GM19467 (cell line): ENCODE results near the gene ILK.
A peak's percentile ranks its signal among the peaks of the same experiment; 100 is the strongest.

ENCODE experiments used
- ATAC-seq: cut with Tn5 transposase; IDR thresholded peaks from one replicate; pipeline ENCODE4 v1.9.1; 2021; ENCODE audit warnings: mild to moderate bottlenecking, moderate library complexity; ENCODE audit not compliant: unreplicated experiment

Gene ILK

DNA sequence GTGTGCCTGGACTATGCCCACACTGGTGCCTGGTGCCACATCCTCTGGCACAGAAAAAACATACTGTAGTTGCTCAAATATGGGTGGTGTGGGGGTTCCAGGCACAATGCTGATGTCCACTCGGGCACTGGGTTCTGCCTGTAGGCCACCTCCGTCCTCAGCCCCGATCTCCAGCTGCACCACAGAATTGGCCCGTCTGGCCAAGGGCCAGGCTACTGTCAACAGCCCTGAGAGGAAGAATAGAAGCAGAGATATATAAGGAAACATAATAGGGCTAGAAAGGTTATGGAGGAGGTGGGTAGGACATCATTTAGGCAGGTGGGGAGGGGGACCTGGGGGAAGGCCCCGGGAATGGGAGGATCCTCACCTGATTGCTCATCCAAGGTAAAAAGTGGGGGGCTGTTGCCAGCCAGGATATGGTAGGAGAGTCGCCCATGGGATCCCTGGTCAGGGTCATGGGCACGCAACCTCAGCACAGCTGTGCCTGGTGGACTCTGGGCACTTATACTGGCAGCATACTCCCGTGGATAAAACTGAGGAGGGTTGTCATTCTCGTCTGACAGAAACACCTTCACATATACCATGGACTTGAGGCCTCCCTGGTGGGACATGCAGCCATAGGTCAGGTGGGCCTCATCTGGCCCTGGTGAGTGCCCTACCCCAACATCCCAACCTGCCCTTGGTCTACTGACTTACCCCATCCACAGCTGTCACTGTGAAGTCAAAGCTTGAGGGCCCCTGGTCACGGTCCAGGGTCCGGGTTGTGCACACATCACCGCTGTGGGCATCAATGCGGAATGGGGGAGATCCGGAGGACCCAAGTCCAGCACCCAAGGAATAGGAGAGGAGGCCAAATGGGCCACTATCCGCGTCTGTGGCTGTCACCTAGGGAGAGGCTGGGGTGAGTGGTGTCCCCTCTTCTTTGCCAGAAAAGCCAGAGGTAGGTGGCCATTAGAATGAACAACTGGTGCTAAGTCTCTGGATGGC lies 30.1 kb downstream of the ILK start:
- no peak for ATAC-seq

GRCh38 chr11:6634534-6634933 lies 31.0 kb downstream of the ILK start:
- ATAC-seq = no peak

GRCh38 chr11:6635082-6635932 lies 31.7 kb downstream of the ILK start:
- ATAC-seq = no peak

DNA sequence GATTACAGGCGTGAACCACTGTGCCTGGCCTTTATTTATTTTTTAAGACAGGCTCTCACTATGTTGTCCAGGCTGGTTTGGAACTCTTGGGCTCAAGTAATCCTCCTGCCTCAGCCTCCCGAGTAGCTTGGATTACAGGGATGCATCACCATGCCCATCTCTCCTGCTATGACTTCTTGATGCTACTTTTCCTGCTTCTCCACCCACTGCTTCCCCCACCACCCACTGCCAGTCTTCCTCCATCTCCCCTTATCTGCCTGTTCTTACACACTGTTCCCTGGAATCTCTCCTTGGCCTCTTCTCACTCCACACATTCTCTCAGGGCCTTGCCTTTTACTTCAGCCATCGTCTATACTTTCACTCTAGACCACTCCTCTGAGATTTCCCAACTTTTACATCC lies 32.9 kb downstream of the ILK start:
- ATAC-seq = no peak

GRCh38 chr11:6637871-6638270 lies 34.3 kb downstream of the ILK start:
- ATAC-seq = no peak

DNA sequence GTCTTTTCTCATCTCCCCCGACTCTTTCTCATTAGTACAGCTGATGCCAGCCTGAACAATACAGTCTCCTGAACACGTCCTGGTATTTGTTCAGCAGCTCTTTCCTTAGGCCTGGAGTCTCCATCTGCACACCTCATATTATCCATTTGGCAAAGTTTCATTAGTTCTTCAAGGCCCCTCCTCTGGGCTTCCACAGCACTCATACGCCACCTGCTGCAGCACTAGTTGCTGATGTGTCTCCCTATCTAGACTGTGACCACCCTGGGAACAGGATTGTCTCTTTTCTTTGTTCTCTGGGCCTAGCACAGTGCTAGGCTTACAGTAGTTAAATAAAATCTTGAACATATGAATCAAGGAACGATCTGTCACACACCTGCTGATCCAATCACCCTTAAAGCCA lies 34.9 kb downstream of the ILK start:
- ATAC-seq = no peak

DNA sequence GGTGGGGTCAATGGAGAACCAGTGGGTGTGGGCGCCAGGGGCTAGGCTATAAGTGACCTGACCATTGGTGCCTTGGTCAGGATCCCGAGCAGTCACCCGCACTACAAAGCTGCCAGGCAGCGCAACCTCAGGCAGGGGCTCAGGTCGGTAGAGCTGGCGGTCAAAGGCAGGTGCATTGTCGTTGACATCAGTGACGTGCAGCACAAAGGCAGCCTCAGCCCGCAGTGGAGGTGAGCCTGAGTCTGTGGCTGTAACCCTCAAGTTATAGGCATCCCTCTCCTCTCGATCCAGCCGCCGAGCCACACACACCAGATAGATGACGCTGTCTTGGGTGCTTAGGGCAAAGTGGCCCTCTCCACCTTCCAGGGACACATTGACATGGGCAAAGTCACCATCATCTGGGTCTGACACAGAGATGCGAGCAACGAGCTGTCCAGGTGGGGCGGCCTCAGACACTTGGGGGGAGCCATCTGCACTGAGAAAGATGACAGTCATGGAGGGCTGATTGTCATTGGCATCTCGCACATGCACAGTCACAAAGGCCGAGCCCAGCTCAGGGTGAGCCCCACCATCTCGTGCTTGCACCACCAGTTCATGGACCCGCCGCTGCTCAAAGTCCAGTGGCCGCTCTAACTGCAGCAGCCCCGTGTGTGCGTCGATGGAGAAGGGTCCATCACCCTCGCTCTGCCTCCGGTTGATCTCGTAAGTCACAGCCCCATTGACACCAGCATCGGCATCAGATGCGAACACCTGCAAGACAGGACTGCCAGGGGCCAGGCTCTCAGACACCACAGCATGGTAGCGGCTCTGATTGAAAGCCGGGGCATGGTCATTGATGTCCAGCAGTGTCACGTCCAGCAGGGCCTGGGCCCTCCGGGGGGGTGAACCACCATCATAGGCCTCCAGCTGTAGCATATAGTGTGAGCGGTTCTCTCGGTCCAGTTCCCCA lies 36.7 kb downstream of the ILK start:
- ATAC-seq = no peak

GRCh38 chr11:6640985-6641701 lies 37.6 kb downstream of the ILK start:
- ATAC-seq = no peak

GRCh38 chr11:6642957-6643356 lies 39.4 kb downstream of the ILK start:
- ATAC-seq = no peak

DNA sequence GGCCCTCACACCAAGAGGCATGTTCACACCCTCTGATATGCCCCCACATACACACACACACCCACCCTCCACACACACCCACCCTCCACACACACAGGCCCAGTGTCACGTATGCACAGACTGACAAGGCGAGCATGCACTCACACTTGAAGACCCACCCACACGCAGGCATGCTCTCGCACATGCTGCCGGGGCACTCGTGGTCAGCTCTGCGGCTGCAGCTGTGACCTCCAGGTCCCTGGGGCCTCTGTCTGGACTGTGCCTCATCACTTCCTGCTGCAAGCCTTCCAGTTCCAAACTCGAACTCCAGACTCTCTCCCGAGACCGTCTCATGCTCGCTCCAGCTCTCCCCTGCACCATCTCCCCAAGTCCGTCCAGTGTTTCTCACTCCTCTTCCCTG lies 42.5 kb downstream of the ILK start:
- ATAC-seq = no peak

GRCh38 chr11:6646576-6646917 lies 43.0 kb downstream of the ILK start:
- ATAC-seq = no peak

- peak; percentile 90 for ATAC-seq
These were observed 43.5 kb downstream of the ILK start for GRCh38 chr11:6646918-6647679.

DNA sequence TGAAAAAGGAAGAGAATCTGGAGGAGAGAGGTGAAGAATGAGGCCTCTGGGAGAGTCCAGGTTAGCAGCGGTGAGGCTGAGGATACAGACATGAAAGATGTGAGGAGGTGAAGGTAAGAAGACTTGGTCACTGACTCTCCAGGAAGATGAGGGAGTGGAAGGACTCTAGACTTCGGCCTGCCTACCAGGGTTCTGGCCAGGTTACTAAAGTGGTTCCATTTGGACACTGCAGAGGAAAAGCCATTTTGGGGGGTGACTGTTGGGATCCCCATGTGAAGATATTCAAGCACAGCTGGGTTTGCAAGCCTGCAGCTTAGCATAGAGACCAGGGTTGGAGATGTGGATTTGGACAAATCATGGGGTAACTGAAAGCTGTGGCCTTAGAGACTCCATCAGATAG lies 44.3 kb downstream of the ILK start:
- no peak for ATAC-seq

- ATAC-seq = no peak
These were observed 44.9 kb downstream of the ILK start for GRCh38 chr11:6648501-6648900.

DNA sequence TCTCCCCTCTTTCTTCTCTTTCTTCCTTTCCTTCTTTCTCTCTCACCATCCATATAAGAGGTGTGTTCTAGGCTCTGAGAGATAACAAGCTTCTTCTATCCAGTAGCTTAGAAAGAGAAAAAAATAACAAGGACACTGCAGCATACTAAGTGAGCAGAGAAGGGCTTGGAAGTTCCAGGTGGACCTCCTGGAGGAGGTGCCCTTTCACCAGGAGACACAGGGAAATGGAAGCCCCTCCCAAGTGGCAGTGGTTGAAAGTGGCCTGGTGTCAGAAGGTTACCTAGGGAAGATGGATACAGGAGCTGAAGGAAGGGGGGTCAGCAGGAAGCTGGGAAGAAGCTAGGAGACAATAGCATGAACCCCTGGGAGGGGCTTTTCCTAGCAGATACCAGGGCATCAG lies 46.5 kb downstream of the ILK start:
- no peak for ATAC-seq

DNA sequence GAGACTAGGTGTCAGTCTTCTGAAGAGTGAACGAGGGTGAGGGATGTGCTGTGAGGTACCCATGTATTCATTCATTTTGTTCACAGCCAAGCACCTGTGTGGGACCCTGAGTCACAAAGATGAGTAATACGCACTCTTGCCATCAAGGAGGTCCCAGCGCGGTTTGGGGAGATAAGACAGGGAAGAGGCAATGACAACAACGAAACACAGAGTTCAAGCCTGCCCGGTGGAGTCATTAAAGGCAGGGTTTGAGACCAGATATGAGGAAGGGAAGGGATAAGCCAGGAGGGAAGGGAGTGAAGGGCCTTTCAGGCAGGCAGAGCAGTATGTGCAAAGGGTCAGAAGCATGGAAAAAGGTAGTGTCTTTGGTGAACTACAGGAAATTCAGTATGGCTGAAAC lies 47.4 kb downstream of the ILK start:
- no peak for ATAC-seq

- ATAC-seq = no peak
These were observed 48.6 kb downstream of the ILK start for GRCh38 chr11:6652182-6652581.

- no peak for ATAC-seq
These were observed 49.5 kb downstream of the ILK start for GRCh38 chr11:6653097-6653496.

DNA sequence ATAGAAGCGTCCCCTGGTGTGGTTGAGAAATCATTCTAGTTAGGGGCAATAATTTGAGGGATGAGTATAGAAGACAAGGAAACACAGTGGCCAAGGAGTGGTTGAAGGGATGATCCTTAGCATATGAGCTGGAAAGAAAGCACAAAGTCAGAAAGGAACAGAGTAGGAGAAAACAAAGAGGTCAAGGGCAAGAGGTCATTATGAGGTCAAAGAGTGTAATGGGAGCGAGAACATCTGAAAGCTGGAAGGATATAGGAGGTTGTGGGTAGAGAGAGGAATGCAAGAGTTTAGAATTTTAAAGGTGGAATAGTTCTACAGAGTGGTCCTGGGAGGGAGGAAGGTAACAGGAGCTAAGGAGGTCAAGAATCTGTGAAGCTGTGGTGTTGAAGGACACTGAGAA lies 50.1 kb downstream of the ILK start:
- ATAC-seq = no peak
